ENCODE results near the gene PGPEP1.

- no peak for TF ChIP-seq JUND (IDR thresholded peaks at IDR 0.05)
- no peak for TF ChIP-seq EZH2phosphoT487 (IDR thresholded peaks at IDR 0.05; ENCODE audit: borderline replicate concordance, low read depth)
- TF ChIP-seq EP300 (IDR thresholded peaks at IDR 0.05; ENCODE audit: borderline replicate concordance in 1 of 2, low read depth in 1 of 2, low read length in 1 of 2): no peak; a peak in 1 of 4 replicates
- TF ChIP-seq CTCF (IDR thresholded peaks at IDR 0.05): no peak
- no peak for TF ChIP-seq REST (IDR thresholded peaks at IDR 0.05; ENCODE audit: low read depth, low read length)
- TF ChIP-seq GABPA (IDR thresholded peaks at IDR 0.05; ENCODE audit: low read depth): no peak
- TF ChIP-seq ELF1 (IDR thresholded peaks at IDR 0.05): no peak
- no peak for TF ChIP-seq ZBTB33 (IDR thresholded peaks at IDR 0.05; ENCODE audit: borderline replicate concordance, low read depth)
- TF ChIP-seq FOSL2 (IDR thresholded peaks at IDR 0.05; ENCODE audit: borderline replicate concordance, low read depth): no peak
- TF ChIP-seq FOXM1 (IDR thresholded peaks at IDR 0.05; ENCODE audit: low read depth): no peak
- no peak for TF ChIP-seq SMC3 (IDR thresholded peaks at IDR 0.05; ENCODE audit: low read depth, low read length)
- peak; percentile 90 for TF ChIP-seq MAX (IDR thresholded peaks at IDR 0.05; ENCODE audit: low read depth)
Observed at GRCh38 chr19:18416778-18417249, 76.4 kb downstream of the PGPEP1 start.

Data from SK-N-SH (cell line).